Esophagus squamous epithelium (tissue), 5 donors: ENCODE results near the gene GRIK4. TPM values are rescaled to one million over a fixed set of nuclear protein-coding genes. Genes with fewer than 3 reads are reported as not detected.

Experiments used
- DNase-seq: peaks from one replicate; lab custom pipeline; 2025; lab: John Stamatoyannopoulos, UW
- H3K27ac ChIP-seq, 4 donors: fragments of 200-600 bp; sonication (generic); one replicate each; pipeline ENCODE4 v1.5.1; 2016 to 2019; ENCODE audit warnings: mild to moderate bottlenecking in 1 of 4
- H3K27me3 ChIP-seq, 4 donors: fragments of 200-600 bp; sonication (generic); 1 replicate in 3 of 4; 2 replicates in 1 of 4; pipeline versions ENCODE4 v1.5.1 to v1.6.0; 2017 to 2021; ENCODE audit warnings: antibody characterized with exemption in 1 of 4
- H3K36me3 ChIP-seq, 3 donors: fragments of 200-600 bp; sonication (generic); one replicate each; pipeline ENCODE4 v1.5.1; 2016 to 2019
- H3K4me1 ChIP-seq, 3 donors: fragments of 200-600 bp; sonication (generic); one replicate each; pipeline ENCODE4 v1.5.1; 2017 to 2019
- H3K4me3 ChIP-seq, 4 donors: fragments of 200-600 bp; sonication (generic); 1 replicate in 3 of 4; 2 replicates in 1 of 4; pipeline ENCODE4 v1.5.1; 2016 to 2019; ENCODE audit warnings: mild to moderate bottlenecking in 2 of 4, moderate library complexity in 1 of 4
- H3K9me3 ChIP-seq, 3 donors: fragments of 200-600 bp; sonication (generic); one replicate each; pipeline ENCODE4 v1.5.1; 2016 to 2019
- POLR2A ChIP-seq, 4 donors: fragments of 450-650 bp; IDR thresholded peaks; one replicate each; pipeline ENCODE4 v1.6.1; 2017; ENCODE audit warnings: antibody characterized with exemption in 4 of 4, mild to moderate bottlenecking in 4 of 4, moderate library complexity in 3 of 4
- WGBS, 2 donors: methylation state at CpG; one replicate each; pipeline ENCODE4 v1.1.5; 2018; 5-methylcytosine and 5-hydroxymethylcytosine counted together
- intact Hi-C: fragments of 100-400 bp; cut with DNase I; formaldehyde crosslinking; loops from one replicate; pipeline ENCODE4 v1.15.0; 2022
- total RNA-seq, 4 donors: library from RNA; depleted of rRNA; stranded (reverse); fragments of >200 nt; gene quantifications; one replicate each; pipeline ENCODE4 v1.1.0, GENCODE V29; 2016
- TF ChIP-seq, protein P1 (sequence below), 6 experiments: fragments of 450-650 bp in 4 of 6; fragments of 200-600 bp in 2 of 6; sonication (generic) in 2 of 6; IDR thresholded peaks; one replicate each; pipeline ENCODE4 v1.5.1; 2016 to 2019; ENCODE audit warnings: antibody characterized with exemption in 6 of 6, mild to moderate bottlenecking in 4 of 6, moderate library complexity in 4 of 6
- donor health status: DM: yes; HTN: yes; CAD: no.

Gene GRIK4
- total RNA-seq, 4 donors from 2014 or later = 0.15 to 0.19 TPM; not detected in 2

DNA sequence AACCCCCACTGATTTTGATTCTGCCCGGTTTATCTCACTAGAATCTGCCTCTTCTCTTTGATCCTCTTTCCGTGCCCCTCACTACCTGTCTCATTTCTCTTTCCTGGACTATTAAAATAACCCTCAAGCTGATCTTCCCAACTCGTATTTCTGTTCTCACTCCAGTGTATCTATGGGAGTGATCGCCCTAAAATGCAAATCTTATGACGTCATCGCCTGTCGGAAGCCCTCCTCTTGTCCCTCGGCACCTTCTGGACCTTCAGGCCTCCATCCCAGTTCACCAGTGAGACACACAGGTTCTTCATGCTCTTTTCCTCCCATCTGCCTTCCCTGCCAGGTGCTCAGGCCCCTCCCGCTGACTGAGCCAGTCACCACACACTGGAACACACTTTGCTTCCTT lies 277.8 kb downstream of the GRIK4 start:
- TF ChIP-seq, protein P1, sequence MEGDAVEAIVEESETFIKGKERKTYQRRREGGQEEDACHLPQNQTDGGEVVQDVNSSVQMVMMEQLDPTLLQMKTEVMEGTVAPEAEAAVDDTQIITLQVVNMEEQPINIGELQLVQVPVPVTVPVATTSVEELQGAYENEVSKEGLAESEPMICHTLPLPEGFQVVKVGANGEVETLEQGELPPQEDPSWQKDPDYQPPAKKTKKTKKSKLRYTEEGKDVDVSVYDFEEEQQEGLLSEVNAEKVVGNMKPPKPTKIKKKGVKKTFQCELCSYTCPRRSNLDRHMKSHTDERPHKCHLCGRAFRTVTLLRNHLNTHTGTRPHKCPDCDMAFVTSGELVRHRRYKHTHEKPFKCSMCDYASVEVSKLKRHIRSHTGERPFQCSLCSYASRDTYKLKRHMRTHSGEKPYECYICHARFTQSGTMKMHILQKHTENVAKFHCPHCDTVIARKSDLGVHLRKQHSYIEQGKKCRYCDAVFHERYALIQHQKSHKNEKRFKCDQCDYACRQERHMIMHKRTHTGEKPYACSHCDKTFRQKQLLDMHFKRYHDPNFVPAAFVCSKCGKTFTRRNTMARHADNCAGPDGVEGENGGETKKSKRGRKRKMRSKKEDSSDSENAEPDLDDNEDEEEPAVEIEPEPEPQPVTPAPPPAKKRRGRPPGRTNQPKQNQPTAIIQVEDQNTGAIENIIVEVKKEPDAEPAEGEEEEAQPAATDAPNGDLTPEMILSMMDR (IDR thresholded peaks at IDR 0.05) = no peak
- no peak for TF ChIP-seq POLR2A (IDR thresholded peaks at IDR 0.05)
- no peak overlapping the region for H3K4me3 ChIP-seq
- intact Hi-C loops = no loop called here
- 84 to 89% methylated on average over 9 of the region's 9 CpGs for WGBS, 2 donors
- H3K9me3 ChIP-seq = no peaks in the 10 kb centered on the region
- no peak overlapping the region for H3K27ac ChIP-seq
- no peak for DNase-seq
- no peaks in the 10 kb centered on the region for H3K4me1 ChIP-seq
- H3K36me3 ChIP-seq = no peaks in the 10 kb centered on the region
- H3K27me3 ChIP-seq = peaks cover 0 to 82% (median 0%) of the 10 kb centered on the region in 4 donors

DNA sequence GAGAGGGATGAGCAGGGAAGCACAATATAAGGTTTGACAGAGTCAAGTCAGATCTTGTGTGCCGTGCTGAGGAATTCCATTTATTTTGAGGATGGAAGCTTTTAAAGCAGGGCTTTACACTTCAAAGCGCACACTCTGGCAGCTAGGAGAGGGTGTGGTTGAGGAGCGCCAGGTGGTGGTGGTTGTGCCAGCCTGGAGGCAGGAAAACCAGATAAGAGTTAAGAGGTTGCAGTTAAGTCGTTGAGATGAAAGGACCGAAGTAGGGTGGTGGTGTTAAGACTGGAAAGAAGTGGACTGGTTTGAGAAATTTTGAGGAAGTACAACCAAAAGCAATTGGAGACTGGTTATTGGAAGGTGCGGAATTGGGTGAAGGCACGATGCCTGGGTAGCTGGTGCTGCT lies 280.8 kb downstream of the GRIK4 start:
- Histone ChIP-seq H3K27ac (no peak overlapping the region), H3K9me3 (no peaks in the 10 kb centered on the region), H3K36me3 (no peaks in the 10 kb centered on the region), H3K4me1 (no peaks in the 10 kb centered on the region), H3K4me3 (no peak overlapping the region), H3K27me3 (peaks cover 0 to 77% (median 0%) of the 10 kb centered on the region in 4 donors)
- no peak for TF ChIP-seq POLR2A (IDR thresholded peaks at IDR 0.05)
- no peak for DNase-seq
- intact Hi-C loops = no loop called here
- WGBS, 2 donors = 44 to 52% methylated on average over 7 of the region's 7 CpGs

DNA sequence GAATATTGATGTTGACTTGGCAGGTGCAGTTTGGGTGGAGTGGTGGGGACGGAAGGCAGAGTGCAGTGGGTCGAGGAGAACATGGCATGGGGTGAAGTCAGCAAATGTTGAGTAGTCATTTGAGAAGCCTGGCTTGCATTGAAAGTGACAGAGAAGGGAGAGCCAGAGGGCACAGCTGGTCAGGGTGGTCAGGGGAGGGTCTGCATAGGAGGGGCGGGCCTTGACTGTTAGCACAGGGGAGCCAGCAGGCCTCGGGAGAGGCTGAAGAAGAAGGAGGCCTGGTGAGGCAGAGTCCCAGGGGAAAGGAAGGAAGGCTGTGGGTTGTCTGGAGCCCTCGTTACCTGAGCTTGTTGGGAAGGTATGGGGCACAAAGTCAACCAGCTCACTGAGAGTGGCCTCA lies 281.6 kb downstream of the GRIK4 start:
- no peak overlapping the region for H3K27ac ChIP-seq
- TF ChIP-seq, protein P1 (IDR thresholded peaks at IDR 0.05) = no peak
- H3K4me1 ChIP-seq = no peaks in the 10 kb centered on the region
- 81% methylated on average over 5 of the region's 5 CpGs for WGBS, 2 donors
- H3K36me3 ChIP-seq = no peaks in the 10 kb centered on the region
- no peaks in the 10 kb centered on the region for H3K9me3 ChIP-seq
- intact Hi-C loops = no loop called here
- peaks cover 0 to 75% (median 0%) of the 10 kb centered on the region in 4 donors for H3K27me3 ChIP-seq
- no peak overlapping the region for H3K4me3 ChIP-seq
- DNase-seq = no peak

DNA sequence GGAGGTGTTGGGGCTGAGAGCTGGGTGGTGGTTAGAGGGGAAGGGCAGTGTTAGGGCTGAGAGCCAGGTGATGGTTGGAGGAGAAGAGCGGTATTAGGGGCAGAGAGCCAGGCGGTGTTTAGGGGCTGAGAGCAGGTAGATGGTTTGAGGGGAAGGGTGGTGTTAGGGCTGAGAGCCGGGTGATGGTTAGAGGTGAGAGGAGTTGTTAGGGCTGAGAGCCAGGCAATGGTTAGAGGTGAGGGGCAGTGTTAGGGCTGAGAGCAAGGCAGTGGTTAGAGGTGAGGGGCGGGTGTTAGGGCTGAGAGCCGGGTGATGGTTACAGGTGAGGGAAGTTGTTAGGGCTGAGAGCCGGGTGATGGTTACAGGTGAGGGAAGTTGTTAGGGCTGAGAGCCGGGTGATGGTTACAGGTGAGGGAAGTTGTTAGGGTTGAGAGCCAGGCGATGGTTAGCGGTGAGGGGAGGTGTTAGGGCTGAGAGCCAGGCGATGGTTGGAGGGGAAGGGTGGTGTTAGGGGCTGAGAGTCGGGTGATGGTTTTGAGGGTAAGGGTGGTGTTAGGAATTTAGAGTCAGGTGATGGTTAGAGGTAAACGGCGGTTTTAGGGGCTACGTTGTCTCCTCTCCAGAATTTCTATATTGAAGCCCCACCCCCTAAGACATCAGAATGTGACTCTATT lies 282.4 kb downstream of the GRIK4 start:
- 78% methylated on average over 14 of the region's 14 CpGs for WGBS, 2 donors
- intact Hi-C loops = no loop called here

DNA sequence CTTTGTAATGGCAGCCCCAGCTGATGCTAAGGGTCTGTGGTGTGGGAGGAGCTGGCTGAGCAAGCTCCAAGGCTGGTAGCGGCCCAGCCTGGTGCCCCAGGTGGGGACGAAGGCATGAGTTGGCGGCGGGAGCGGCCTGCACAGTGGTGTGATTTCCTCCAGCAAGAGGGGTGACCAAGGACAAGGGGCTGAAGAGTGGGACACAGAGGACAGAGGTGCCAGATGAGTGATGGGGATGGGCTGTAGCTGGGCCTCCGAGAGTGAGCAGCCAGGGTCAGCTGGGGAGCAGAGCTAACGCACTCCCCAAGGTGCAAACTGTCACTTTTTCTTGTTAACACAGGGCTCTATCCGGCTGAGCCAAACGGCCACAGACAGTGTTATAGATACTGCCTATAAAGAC lies 283.2 kb downstream of the GRIK4 start:
- Histone ChIP-seq H3K4me3 (no peak overlapping the region), H3K27ac (no peak overlapping the region), H3K36me3 (no peaks in the 10 kb centered on the region), H3K27me3 (peaks cover 0 to 60% (median 0%) of the 10 kb centered on the region in 4 donors), H3K9me3 (no peaks in the 10 kb centered on the region), H3K4me1 (no peaks in the 10 kb centered on the region)
- intact Hi-C loops = no loop called here
- TF ChIP-seq, protein P1 (IDR thresholded peaks at IDR 0.05) = no peak
- TF ChIP-seq POLR2A (IDR thresholded peaks at IDR 0.05) = no peak
- DNase-seq = no peak
- 78% methylated on average over 7 of the region's 9 CpGs; no CpG with 5 or more reads in 1 of the 2 donors for WGBS, 2 donors

More for the DNA sequence above, 282.4 kb downstream of the GRIK4 start:
- Histone ChIP-seq H3K36me3 (no peaks in the 10 kb centered on the region), H3K27me3 (peaks cover 0 to 68% (median 0%) of the 10 kb centered on the region in 4 donors), H3K27ac (no peak overlapping the region), H3K4me3 (no peak overlapping the region), H3K4me1 (no peaks in the 10 kb centered on the region), H3K9me3 (no peaks in the 10 kb centered on the region)
- no peak for DNase-seq
- TF ChIP-seq POLR2A (IDR thresholded peaks at IDR 0.05) = no peak
- TF ChIP-seq, protein P1 (IDR thresholded peaks at IDR 0.05) = no peak
